HG02970 (cell line): ENCODE measurements around the gene CTBP2.

Experiments
- ATAC-seq: cut with Tn5 transposase; IDR thresholded peaks from one replicate; pipeline ENCODE4 v1.9.1; 2021; ENCODE audit warnings: mild to moderate bottlenecking, moderate library complexity, moderate number of reproducible peaks; ENCODE audit not compliant: unreplicated experiment, low FRiP score

Gene CTBP2

DNA sequence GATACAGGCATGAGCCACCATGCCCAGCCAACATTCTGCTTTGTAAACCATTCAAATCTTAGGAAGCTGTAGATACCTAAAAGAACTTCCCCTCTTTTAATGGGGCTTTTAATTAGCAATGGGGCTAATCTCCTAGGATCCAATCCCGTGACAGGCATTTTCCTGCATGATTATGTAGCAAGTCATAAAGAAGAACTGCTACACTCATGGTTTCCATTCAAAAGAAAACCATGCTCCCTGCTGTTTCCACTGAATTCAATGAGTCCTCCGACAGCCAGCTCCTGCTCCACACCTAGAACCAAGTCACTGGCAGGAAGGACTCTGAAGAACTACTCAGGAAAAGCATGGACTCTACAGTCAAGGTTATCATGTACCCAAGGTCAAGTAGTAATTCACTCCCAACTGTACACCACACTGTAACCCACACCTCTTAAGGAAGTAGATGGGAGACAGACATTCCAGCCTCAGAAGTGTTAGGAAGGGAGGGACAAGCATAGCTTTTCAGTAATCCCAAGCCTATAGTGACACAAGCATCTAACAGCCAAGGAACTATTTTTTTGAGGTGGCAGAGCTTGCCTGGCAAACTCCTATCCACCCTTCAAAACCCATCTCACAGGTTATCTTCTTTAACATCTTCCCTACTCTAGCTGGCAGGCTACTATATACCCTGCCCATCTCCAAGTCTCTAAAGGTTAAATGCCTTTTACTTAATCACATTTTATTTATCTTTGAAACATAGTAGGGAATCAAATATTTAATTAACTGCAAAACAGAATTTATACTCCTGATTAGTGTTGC lies 47.5 kb downstream of the CTBP2 start:
- no peak for ATAC-seq

DNA sequence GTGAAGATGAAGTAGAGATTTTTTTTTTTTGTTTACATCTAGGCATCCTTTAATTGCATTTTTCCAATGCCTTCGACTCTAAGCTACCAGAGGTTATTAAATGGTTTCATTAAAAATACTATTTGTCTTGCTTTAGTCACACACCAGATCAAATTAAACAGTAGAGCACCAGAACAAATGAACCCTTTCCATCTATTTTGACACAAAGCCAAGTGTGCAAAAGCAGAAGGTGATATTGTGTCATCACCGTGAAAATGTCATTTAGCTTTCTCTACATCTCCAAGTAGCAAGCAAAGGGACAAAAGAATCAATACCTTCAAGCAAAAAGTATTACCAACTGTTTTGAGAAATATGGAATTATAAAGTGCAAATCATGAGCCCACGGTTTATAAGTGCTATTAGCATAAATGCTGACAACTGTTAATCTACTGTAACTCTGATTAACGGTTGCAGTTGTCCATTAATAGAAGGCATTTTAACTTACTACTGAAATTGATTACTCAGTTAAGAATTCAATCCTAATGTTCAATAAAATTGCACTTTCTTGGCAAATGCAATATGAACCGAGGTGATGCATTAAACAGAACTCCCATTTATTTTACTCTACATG lies 49.1 kb downstream of the CTBP2 start:
- no peak for ATAC-seq

DNA sequence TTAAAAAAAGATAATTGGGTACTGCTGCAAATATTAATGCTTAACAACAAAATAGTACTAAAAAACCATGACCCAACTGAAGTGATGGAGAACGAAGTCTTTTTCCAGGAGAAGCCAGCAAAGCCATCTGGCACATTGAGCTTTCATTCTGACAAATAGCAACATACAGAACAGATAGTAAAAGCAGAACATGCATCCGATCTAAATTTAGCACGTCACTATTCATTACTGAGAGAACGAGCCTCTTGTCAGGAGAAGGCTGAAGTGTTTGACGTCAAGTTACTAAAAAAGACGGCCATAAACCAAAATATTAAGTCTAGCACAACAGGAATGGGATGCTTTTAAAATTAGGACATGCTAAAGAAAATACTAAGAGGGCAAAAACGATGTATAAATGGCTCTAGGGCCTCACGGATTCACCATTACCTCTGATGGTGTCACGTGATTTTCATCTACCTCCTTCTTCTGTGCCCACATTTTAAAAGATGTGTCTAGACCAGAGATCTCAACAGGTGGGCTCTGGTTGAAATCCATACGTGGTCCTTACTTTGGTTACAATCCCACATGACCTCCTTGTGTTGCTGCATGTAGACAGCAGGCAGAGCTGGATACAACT lies 52.3 kb downstream of the CTBP2 start:
- ATAC-seq, result no peak

DNA sequence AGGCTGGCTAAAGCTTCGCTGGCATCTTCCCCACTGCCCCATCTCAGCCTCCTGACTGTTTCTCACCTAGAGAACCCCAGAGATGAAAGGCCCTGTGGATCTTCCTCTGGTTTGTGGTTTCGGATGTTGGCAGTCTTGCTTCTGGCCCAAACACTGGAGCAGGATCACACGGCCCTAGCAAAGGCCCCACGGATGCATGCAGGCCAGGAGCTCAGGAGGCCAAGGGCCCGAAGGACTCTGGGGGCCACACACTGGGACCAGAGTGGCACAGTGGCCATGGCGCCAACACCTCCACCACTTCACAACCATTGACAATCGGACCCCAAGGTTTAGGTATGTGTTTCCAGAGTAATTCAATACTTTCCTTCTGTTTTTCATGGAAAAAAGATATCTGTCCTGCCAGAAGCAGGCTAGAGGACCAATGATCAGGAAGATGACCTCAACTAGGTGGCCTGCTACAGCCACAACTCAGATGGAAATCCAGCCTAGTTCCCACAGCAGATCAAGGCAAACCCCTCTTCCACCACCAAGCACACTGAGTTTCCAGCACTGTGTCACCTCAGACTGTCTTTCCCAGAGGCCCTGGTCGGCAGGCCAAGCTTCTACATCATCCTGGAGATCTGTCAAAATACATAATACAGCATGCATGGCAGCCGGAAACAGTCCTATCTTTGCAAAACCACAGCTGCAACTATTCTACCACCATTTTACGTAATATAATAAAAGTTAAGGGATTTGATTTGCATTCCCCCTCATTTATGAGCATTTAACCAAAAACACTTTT lies 53.0 kb downstream of the CTBP2 start:
- ATAC-seq, result no peak

DNA sequence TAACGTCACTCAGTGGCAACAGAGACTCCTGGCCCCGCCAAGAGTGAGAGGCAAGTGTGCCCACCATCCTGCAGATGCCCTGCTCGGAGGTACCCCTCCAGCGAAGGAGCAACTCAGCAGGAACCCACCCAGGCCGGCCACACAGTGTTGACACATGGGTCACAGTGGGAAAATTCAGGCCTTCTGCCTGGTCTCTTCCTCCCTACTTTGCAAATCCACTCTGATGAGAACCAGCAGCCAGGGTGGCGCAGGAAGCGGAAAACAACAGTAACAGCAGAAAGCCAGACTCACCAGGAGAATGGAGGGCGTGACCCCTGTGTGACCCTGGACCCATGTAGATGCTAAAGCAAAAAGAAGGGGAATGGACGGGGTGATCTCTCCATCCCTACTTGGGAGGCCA lies 53.8 kb downstream of the CTBP2 start:
- no peak for ATAC-seq

DNA sequence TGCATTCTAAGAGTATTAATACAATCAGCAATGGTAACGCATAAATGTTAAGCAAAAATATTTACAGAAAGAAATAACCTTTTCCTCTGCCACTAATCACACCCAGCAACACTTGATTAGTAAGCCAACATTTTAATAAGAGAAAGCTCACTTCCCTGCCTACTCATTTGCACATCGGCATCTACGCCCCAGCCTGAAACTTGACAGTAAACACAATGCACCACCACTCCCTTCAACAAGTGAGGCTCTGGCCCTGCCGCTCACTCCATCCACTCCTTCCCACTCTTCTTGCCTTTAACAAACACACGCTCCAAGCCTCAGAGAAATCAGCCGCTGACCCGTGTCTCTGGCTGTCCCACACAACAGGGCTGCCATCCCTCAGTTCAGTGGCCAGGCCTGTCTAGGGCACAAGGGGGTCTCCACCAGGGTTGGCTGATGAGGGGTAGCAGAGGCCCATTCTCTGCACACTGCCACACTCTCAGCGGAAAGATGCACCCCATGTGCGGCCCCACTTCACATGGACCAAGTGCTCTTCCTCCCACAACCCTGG lies 54.6 kb downstream of the CTBP2 start:
- no peak for ATAC-seq

DNA sequence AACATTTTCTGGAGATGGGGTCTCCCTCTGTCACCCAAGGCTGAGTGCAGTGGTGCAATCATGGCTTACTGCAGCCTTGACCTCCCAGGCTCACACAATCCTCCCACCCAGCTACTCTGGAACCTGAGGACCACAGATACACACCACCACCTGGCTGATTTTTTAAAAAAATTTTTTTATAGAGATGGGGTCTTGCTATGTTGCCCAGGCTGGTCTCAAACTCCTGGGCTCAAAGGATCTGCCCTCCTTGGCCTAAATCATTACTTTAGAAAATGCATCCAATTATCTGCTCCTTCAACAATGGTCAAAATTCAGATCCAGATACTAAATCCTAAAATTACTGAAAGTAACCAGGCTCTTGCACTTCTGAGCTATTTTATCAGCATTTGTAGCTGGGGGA lies 55.2 kb downstream of the CTBP2 start:
- ATAC-seq, result no peak

DNA sequence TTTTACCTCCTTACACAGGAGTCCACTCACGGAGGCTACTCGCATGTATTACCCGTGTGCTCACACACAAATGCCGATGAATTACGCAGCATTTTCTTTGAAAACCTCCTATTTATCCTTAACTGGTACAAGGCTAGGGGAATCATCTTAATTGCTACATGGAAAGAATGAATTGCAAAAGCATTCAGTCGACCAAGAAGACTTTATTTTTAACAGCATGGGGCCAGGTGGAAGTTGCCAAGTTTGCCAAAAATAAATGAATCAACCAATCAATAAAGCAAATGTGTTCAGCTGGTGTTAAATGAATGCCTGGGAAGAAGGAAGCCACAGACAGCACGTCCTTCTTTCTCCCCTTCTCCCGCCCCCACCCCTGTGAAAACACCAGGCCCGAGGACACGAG lies 55.8 kb downstream of the CTBP2 start:
- ATAC-seq, result no peak

DNA sequence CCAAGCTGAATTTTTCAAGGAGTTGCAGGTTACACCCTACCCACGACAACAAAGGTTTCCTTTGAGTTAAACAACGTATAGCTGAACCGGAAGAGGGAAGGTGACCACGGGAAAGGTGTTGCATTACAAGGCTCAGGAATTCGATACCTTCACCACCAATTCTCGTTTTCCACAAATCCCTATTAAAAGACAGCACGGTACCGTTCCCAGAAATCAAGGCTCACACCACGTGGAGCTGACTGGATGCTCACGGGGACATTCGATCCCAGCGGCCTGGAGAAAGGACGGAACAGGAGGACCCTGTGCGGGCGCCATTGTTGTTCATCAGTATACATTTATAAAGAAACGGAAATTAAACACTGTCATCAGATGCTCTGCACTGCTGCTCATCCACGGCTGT lies 56.4 kb downstream of the CTBP2 start:
- no peak for ATAC-seq

DNA sequence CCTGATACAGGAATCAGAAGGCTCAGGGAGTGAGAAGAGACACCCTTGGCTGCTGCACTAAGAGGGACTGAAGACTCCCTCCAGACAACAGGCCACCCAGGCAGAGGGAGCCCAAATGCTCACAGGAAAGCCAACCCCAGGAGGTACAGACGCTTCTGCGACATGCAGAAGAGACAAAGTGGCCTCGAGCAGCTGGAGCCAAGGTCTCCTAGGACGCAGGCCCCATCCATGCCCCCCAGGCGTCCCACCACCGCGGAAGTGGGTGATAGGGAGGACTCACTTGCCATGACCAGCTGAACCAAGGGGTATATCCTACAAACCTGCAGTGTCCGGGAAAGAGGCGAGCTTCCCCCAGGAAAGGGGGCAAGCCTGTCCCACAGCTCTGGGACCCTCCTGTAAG lies 56.9 kb downstream of the CTBP2 start:
- no peak for ATAC-seq

DNA sequence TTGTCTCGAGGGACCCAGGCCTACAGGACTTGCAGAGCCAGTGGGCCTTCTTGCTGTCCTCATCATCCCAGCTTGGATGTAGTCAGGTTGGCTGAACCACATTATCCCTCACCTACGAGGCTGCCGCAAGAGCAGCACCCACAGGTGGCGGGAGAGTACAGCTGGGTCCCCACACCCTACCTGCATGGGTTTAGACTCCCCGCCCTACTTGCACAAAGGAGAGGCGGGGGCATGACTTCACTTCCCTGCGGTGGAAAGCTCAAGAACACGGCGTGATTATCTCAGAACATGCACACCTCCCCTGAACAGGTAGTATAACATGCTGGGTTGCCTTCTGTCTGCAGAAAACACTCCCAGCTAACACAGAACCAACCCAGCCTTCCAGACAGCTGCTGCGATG lies 57.5 kb downstream of the CTBP2 start:
- ATAC-seq, result no peak

DNA sequence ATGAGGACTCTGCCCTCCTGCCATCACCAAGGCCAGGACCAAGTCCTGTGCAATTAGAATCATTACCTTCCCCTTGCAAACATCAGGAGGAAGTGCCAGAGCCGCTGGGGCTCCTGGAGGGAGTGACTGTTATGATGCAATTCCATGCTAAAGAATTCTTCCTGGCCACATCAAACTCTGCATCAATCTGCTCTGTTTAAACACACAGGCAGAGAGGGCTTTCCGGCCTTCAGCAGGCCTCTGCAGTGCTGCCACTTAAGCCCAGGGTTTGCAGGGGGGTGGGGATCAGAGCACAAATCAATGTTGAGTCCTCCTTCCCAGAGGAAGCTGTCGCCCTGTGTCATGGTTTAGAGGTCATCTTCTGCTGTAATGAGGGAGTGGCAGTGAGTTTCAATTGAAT lies 58.1 kb downstream of the CTBP2 start:
- ATAC-seq, result no peak

DNA sequence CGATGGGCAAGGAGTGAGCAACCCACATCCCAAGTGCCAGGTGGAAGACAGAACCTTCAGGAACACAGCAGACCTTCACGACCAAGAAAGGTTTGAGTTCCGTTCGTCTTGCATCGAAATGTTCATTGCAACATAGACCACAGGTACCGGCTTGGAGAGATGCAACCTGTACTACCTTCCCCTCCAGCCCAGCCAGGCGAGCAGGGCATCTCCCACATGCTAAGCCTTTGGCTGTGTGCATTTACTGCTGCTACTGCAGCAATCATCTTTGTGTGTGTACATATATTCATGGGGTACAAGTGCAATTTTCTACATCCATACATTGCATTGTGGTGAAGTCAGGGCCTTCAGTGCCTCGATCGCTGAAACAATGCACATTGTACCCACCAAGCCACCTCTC lies 58.8 kb downstream of the CTBP2 start:
- ATAC-seq, result no peak

DNA sequence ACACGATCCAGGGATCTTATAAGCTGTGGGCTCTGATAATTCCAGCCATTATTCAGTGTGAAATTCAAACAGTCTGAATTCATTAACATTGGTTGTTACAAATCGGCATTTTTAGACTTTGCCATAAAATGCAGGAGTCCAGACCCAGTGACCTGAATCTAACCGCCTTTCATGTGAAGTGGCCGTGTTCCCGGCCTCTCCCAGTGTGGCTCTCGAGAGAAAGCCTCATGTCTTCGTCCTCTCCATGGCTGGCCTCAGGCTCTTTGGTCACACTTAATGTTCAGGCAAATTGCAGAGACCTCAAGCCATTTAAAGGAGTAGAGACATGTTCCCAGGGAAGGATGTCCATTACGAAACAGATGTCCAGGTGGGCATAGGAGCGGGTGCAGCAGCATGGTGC lies 59.3 kb downstream of the CTBP2 start:
- ATAC-seq, result no peak

DNA sequence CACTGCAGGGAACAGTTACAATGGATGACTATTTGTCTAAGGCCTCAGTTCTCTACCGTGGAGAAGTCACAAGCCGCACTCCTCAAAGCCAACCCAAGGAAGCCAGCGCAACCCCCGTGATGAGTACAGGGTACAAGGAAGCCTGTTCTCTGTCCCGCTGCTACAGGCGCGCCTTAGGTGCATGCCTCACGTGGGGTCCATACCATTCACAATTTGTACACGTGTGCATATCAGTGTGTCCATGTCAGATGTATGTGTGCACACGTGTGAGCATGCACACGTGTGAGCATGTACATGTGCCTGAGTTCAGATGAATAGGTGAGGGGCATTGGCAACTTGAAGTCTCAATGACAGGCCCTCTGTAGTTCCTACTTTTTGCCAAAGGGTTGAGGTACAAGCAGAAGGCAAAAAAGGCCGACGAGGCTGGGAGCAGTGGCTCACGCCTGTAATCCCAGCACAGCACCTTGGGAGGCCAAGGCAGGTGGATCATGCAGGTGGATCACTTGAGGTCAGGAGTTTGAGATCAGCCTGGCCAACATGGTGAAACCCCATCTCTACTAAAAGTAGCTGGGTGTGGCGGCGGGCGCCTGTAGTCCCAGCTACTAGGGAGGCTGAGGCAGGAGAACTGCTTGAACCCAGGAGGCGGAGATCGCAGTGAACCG lies 62.8 kb downstream of the CTBP2 start:
- ATAC-seq, result no peak

DNA sequence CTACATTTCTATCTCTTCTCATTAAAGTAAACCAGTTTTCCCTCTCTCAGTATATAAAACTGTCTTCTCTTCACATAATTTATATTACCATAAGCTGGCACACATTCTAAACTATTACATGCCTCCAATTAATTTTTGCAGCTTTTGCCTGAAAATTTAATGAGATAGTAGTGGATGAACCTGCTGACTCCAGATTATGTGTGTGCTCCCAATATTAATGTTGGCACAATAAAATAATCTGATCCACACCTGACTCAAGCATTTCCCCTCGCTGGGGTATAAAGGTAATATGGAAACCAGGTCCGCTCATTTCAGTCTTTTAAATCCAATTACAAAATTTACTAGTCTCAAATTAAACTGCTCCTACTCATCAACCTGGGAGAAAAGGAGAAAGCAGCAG lies 63.4 kb downstream of the CTBP2 start:
- no peak for ATAC-seq

DNA sequence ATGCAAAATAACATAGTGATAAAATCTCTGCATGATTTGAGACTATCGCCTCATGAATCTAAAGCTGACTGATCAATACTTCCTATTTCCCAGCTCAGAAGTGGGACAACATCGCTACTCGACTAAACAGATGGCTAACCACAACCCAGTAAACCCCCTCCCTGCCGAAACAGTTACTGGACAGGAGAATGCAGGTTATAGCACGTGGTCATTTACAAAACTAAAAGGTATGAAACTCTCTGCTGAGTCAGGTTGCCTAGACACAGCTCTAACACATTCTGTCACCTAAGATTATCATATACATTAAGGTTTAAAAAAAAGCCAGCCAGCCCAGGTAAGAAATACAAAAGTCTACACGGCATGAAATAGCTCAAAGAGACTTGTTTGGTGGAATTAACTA lies 64.0 kb downstream of the CTBP2 start:
- ATAC-seq, result no peak

DNA sequence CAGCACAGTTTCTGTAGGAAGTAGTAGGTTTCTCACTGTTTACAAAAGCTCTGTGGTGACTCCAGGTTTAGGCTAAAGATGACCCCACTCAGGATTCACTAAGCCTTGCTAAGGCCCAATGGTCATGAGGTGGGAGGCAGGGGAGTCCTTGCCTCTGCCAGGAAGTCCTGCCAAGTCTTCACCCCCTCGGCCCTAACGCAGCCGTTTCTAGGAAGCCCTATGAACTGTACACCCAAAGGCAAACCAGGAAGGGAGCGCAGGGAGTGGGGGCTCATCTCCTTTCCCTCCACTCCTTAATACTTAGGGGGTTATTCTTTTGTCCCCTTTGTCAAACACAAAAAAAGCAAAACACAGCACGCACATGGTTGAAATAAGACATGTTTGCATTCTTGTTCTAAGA lies 64.6 kb downstream of the CTBP2 start:
- ATAC-seq, result no peak

DNA sequence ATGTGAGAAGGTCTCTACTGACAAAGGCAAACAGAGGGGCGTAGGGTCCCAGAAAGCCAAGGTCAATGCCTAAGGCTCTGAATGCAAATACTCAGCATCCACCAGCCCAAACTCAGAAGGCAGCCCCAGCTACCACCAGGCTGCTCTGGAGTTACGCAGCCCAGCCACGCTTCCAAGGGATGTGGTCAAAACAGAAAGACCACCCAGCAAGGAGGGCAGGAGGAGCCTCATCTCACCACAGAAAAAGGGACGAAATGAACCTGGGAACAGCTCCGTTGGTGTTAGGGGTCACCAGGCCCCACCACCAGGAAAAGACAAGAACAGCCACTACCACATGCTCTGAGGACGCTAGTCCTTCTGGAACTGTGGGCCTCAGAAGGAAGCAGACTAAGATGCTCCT lies 65.1 kb downstream of the CTBP2 start:
- no peak for ATAC-seq

DNA sequence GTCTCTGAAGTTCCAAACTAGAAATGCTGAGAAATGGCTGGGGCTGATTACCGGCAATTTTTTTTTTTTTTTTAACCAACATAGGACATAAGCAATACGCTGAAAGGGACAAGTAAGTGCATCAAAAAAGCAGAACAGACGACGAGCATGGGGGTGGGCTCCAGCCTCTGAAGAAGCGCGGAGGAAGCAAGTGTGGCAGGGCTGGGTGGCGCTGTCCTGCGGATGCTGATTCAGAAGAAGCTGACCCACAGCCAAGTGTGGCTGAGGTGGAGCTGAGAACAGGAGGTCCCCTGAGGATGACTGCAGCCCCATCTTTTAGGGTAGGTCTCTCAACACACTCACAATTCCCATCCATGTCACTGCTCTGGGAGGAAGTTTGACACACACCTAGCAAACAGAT lies 65.6 kb downstream of the CTBP2 start:
- no peak for ATAC-seq
